GM10266 (cell line): ENCODE measurements around the gene ACP3.

Experiments
- DNase-seq: peaks from one replicate; pipeline ENCODE4 v3.0.0; 2012; ENCODE audit errors: extremely low spot score
- TF ChIP-seq, protein P1 (sequence below): IDR thresholded peaks from 2 replicates; pipeline ENCODE4 v1.5.1; 2012; ENCODE audit warnings: mild to moderate bottlenecking, low read depth; ENCODE audit not compliant: control insufficient read depth, insufficient read depth; ENCODE audit errors: missing control alignments

Gene ACP3

DNA sequence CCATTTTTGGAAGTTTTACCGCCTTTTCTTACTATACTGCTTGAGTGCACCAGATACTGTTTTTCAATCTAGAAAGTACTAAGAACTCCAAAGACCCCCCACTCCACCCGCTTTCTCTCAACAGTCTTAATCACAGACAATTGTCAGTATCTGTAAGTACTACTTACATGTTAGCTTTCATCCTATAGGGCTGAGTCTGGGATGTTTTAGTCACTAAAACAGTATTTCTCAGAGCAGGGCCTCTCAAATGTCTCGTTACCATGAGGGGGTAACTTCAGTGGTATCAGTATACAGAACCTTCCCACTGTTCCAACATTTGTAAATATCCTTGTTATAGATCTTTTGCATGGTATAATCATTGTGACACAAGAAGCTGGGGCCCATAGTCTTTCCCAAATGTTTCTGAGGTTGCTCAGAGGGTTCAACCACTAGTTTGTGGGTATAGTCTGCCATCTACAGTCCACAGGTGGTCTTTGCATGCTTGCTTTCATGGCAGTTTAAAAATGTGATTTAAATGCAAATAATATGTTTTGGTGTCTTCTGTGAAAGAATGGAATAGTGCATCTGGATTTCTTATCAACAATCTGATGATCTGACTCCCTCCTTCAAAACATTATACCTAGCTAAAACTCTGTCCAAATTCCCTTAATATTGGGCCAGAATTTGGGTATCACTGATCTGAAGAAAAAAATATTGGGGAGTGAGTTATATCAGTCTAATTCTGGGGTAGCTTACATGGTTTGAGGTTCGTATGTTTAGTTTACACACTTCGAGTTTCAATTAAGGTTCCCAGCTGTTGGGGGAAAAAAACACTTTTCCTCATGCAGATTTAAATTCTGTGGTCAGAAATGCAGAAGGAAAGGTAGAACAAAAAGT lies 82.1 kb downstream of the ACP3 start:
- TF ChIP-seq, protein P1, sequence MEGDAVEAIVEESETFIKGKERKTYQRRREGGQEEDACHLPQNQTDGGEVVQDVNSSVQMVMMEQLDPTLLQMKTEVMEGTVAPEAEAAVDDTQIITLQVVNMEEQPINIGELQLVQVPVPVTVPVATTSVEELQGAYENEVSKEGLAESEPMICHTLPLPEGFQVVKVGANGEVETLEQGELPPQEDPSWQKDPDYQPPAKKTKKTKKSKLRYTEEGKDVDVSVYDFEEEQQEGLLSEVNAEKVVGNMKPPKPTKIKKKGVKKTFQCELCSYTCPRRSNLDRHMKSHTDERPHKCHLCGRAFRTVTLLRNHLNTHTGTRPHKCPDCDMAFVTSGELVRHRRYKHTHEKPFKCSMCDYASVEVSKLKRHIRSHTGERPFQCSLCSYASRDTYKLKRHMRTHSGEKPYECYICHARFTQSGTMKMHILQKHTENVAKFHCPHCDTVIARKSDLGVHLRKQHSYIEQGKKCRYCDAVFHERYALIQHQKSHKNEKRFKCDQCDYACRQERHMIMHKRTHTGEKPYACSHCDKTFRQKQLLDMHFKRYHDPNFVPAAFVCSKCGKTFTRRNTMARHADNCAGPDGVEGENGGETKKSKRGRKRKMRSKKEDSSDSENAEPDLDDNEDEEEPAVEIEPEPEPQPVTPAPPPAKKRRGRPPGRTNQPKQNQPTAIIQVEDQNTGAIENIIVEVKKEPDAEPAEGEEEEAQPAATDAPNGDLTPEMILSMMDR, result peak; percentile 77
- peak; percentile 76 for DNase-seq

DNA sequence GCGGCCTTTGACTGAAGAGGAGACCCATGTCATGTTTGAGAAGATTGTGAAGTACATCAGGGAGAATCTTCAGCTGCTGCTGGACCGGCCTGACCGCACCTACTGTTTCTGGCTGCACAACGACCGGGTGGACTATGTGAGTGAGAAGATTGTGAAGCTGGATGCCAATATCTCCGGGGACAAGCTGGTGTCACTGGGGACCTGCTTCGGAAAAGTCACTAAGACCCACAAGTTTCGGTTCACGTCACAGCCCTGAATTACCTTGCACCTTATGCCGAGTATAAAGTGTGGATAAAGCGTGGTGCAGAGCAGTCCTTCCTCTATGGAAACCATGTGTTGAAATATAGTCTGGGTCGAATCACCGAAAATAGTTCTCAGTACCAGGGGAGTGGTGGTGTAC lies 84.0 kb downstream of the ACP3 start:
- TF ChIP-seq, protein P1, result no peak
- DNase-seq, result no peak

DNA sequence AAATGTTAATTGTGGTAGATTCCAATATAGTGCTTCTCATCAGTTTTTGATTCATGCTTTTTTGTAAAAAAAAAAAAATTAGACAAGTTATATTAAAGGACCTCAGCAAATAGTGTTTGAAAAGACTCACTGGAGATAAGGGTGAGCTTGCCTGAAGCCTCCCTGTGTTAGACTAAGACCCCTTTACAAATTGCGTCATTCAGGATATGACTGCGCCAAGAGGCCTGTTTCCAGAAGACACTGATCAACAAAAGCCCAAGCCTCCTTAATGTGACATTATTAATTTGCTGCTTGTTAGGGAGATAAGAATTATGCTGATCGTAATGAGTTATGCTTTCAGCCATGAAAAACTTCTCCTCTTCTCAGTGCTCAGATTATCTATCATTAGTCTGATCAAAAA lies 87.1 kb downstream of the ACP3 start:
- DNase-seq, result no peak

DNA sequence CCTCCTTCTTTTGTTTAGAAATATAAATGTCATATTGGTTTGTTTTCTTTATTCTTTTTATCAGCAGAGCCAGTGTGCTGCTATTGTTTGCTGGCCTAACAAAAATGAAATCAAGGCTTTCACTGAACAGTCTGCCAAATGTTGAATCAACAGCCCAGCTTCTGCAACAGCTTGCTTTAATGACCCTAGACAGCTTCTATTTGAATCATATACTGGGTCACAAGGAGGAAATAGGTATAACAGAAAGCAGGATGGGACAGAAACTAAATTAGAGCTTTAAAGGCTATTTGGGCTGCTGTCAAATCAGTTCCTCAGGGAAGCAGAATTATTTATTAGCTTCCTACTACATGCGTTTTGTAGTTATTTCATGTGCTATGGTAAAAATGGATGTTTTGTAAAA lies 88.0 kb downstream of the ACP3 start:
- DNase-seq, result no peak
- TF ChIP-seq, protein P1, result no peak

More for the DNA sequence above, 87.1 kb downstream of the ACP3 start:
- TF ChIP-seq, protein P1, result no peak

DNA sequence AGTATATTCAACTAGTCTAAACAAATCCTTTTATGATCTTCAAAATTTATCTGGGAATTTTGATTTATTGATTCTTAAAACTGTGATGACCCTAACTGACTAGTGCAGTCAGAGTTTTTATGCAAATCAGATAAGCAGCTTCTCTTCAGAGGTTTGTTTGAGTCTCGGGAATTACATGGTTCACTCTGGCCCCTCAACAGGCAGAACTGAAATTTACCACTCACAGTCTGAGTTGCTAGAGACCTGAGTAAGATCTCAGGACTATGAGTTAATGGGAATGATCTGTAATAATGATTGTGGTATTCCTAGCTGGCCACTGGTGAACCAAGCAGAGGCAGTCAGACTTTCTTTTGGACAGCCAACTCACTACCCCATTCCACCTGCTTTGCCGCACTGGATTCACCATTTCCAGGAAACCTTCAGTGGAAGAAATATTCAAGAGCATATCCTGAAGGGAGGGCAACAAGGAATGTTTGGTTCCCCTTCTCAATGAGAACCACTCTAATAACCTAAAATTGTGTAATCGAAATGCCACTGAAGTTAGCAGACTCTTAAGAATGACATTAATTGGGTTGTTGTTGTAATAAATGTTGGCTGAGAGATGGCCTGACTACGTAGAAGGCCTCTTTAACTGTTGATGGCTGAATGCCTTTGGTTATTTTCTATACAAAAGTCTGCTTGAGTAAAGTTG lies 88.5 kb downstream of the ACP3 start:
- no peak for DNase-seq

DNA sequence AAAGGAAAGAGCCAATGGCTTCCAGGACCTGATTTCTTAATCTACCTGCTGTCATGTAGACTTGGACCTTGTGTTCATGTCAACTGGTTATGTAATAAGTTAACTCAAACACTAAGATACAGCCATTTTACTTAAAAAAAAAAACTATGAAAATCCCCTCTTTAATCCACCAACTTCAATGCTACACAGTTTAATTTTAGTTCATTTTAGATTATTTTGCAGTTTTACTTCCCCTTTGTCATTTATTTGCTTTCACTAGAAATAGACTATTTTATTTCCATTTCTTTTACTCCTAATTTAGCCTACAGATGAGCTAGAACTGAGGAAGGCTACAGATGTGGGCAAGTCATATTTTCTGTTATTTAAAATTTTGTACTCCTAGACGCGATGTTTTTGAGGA lies 89.4 kb downstream of the ACP3 start:
- TF ChIP-seq, protein P1, result no peak
- no peak for DNase-seq

More for the DNA sequence above, 88.5 kb downstream of the ACP3 start:
- TF ChIP-seq, protein P1, result no peak

DNA sequence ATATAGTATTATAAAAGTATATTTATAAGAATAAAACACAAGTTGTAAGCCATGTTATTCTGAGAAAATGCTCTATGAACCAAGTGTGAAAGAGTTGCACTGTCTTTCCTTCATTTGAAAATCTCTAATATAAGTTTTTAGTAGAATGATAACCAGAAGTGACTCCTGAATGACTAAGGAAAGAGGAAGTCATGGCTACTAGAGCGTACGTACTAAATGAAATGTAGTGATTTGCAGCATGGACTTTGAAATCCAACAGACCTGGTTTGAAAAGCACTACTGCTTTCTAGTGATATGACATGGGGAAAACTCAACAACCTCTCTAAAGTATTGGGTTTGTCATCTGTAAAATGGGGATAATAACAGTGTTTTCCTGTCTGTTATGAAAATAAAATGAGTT lies 89.8 kb downstream of the ACP3 start:
- no peak for DNase-seq
- TF ChIP-seq, protein P1, result no peak
